CD4-positive, alpha-beta memory T cell (primary cell): ENCODE data around the gene BTRC. TPM values are rescaled to one million over a fixed set of nuclear protein-coding genes. Genes with fewer than 3 reads are reported as not detected.
A peak's percentile ranks its signal among the peaks of the same experiment; 100 is the strongest.
"Not testable (repeated sequence)": the region's sequence is repeated elsewhere in the genome, so short reads cannot be mapped to it uniquely, and the experiment has no call there.

ENCODE experiments used
- CTCF ChIA-PET: fragments of 350-600 bp; sonication (Branson Sonifier 250); formaldehyde crosslinking; loops from one replicate; lab custom pipeline; 2021; ENCODE audit warnings: inconsistent platforms; ENCODE audit not compliant: partially characterized antibody; lab: Charles Lee
- POLR2A ChIA-PET: fragments of 350-600 bp; sonication (Branson Sonifier 250); formaldehyde crosslinking; loops from one replicate; lab custom pipeline; 2021; ENCODE audit not compliant: partially characterized antibody; lab: Charles Lee
- DNase-seq, 5 donors: peaks; one replicate each; pipeline versions ENCODE4 v3.0.0 to v3.0.0-alpha.2; 2020 to 2022; ENCODE audit warnings: mixed read lengths in 1 of 5
- H3K27ac ChIP-seq: one replicate; pipeline ENCODE4 v1.7.0; 2013; ENCODE audit warnings: low read depth, low read length
- H3K27me3 ChIP-seq: 2 replicates; pipeline ENCODE4 v1.7.0; 2013; ENCODE audit warnings: mild to moderate bottlenecking, low read length, moderate library complexity; ENCODE audit not compliant: insufficient read depth
- H3K36me3 ChIP-seq: 2 replicates; pipeline ENCODE4 v1.7.0; 2013; ENCODE audit warnings: mild to moderate bottlenecking, low read length, moderate library complexity; ENCODE audit not compliant: insufficient read depth
- H3K4me1 ChIP-seq: 2 replicates; pipeline ENCODE4 v1.7.0; 2013; ENCODE audit warnings: mild to moderate bottlenecking, low read length, moderate library complexity; ENCODE audit not compliant: insufficient read depth
- H3K4me3 ChIP-seq, 2 donors: one replicate each; pipeline ENCODE4 v1.7.0; 2013; ENCODE audit warnings: low read length in 2 of 2, mild to moderate bottlenecking in 1 of 2
- H3K9me3 ChIP-seq, 2 donors: one replicate each; pipeline ENCODE4 v1.7.0; 2013; ENCODE audit warnings: low read length in 2 of 2, control low read depth in 1 of 2; ENCODE audit not compliant: control insufficient read depth in 1 of 2
- H3K27ac Mint-ChIP-seq, 7 donors: one replicate each; pipeline ENCODE4 v1.8.0; 2020 to 2021; ENCODE audit warnings: mixed read lengths in 7 of 7, mild to moderate bottlenecking in 6 of 7, inconsistent platforms in 3 of 7, moderate library complexity in 3 of 7
- H3K27me3 Mint-ChIP-seq, 2 donors: one replicate each; pipeline ENCODE4 v1.8.0; 2020 to 2021; ENCODE audit warnings: mixed read lengths in 2 of 2
- H3K36me3 Mint-ChIP-seq, 2 donors: one replicate each; pipeline ENCODE4 v1.8.0; 2020 to 2021; ENCODE audit warnings: mixed read lengths in 2 of 2, inconsistent platforms in 1 of 2, mild to moderate bottlenecking in 1 of 2
- H3K4me1 Mint-ChIP-seq, 4 donors: one replicate each; pipeline ENCODE4 v1.8.0; 2020 to 2021; ENCODE audit warnings: mixed read lengths in 4 of 4, mild to moderate bottlenecking in 1 of 4
- H3K4me3 Mint-ChIP-seq, 8 donors: one replicate each; pipeline ENCODE4 v1.8.0; 2020 to 2021; ENCODE audit warnings: mixed read lengths in 8 of 8, mild to moderate bottlenecking in 7 of 8, moderate library complexity in 6 of 8, inconsistent platforms in 3 of 8
- H3K9me3 Mint-ChIP-seq, 8 donors: one replicate each; pipeline ENCODE4 v1.8.0; 2020 to 2021; ENCODE audit warnings: mixed read lengths in 8 of 8, mild to moderate bottlenecking in 5 of 8, inconsistent platforms in 3 of 8, moderate library complexity in 1 of 8
- intact Hi-C: fragments of 100-400 bp; cut with micrococcal nuclease; formaldehyde crosslinking; loops from one replicate; pipeline ENCODE4 v1.15.1; 2023
- polyA plus RNA-seq, 2 donors: library from polyadenylated mRNA; unstranded; fragments of 300-500 nt; fragmentation: Illumina TruSeq; gene quantifications; one replicate each; pipeline ENCODE4 v1.2.3, GENCODE V29; 2021
- total RNA-seq, 2 experiments: library from RNA; stranded (reverse); gene quantifications; one replicate each; pipeline ENCODE4 v1.2.3, GENCODE V29; 2021

The BTRC gene
- total and polyA plus RNA-seq, 4 experiments from 2014 or later: 6.7 to 21.3 (median 16.0) TPM

- H3K9me3 Mint-ChIP-seq: peaks cover 0 to 3% (median 0%) of the 10 kb centered on the region in 8 donors
- Histone ChIP-seq H3K9me3 (no peaks in the 10 kb centered on the region), H3K27ac (no peak overlapping the region), H3K4me1 (no peaks in the 10 kb centered on the region), H3K4me3 (no peak overlapping the region), H3K36me3 (no peaks in the 10 kb centered on the region), H3K27me3 (no peaks in the 10 kb centered on the region)
- intact Hi-C loops: no loop called here
- no peak overlapping the region for H3K27ac Mint-ChIP-seq
- H3K27me3 Mint-ChIP-seq: no peaks in the 10 kb centered on the region
- H3K4me3 Mint-ChIP-seq: no peak overlapping the region
- CTCF ChIA-PET: interaction anchor here (1.2 kb wide), 1 partner anchor 11 kb away, joined by 3 read pairs; no protein-coding TSS in a partner anchor
- DNase-seq: no peak
- peaks cover 4 to 12% (median 5%) of the 10 kb centered on the region in 4 donors for H3K4me1 Mint-ChIP-seq
- POLR2A ChIA-PET: interaction anchor here (0.5 kb wide), 1 partner anchor 13 kb away, joined by 3 read pairs; no protein-coding TSS in a partner anchor
- peaks cover 0 to 13% of the 10 kb centered on the region in 2 donors for H3K36me3 Mint-ChIP-seq
Measured at GRCh38 chr10:101386659-101387259, 32.8 kb downstream of the BTRC start.

DNA sequence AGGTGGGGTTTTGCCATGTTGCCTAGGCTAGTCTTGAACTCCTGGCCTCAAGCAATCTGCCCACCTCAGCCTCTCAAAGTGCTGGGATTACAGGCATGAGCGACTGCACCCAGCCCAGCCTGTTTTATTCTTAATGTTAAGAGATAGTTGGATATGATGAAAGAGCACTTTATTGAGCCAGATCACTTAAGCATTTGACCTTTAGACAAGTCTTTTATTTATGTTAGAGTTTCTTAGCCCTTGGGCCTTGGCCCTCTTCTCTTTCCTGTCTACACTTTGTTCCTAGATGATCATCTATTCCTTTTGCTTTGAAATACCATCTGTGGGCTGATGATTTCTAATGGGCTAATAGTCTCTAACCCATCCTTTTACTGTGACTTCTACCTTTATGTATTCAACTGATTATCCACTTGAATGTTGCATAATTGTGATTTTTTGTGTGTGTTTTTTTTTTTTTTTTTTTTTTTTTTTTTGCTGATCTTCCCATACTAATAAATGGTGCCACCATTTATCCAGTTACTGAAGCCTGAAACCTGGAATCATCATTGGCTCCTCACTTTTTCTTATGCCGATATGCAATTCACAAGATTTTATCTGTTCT is 34.8 kb downstream of the BTRC start:
- intact Hi-C loops: no loop called here
- CTCF ChIA-PET: no interaction called here

DNA sequence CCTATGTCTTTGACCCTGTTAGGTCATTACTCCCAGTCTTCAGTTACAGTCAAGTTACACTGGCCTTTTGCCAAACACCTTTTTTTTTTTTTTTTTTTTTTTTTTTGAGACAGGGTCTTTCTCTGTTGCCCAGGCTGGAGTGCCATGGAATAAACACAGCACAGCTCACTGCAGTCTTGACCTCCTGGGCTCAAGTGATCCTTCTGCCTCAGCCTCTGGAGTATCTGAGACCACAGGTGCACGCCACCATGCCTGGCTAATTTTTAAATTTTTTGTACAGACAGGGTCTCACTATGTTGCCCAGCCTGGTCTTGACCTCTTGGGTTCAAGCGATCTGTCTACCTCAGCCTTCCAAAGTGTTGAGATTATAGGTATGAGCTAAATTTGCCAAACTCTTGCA is 35.6 kb downstream of the BTRC start:
- H3K4me1 ChIP-seq, H3K27ac ChIP-seq, H3K4me3 Mint-ChIP-seq, DNase-seq, H3K4me3 ChIP-seq, H3K4me1 Mint-ChIP-seq, H3K27me3 Mint-ChIP-seq, H3K36me3 ChIP-seq, CTCF ChIA-PET, H3K9me3 Mint-ChIP-seq, H3K27ac Mint-ChIP-seq, H3K27me3 ChIP-seq, intact Hi-C loops, H3K9me3 ChIP-seq, POLR2A ChIA-PET: not testable (repeated sequence)
- peaks cover 0 to 18% of the 10 kb centered on the region in 2 donors for H3K36me3 Mint-ChIP-seq

More for the DNA sequence above, 34.8 kb downstream of the BTRC start:
- H3K27me3 Mint-ChIP-seq: no peaks in the 10 kb centered on the region
- no peak overlapping the region for H3K27ac Mint-ChIP-seq
- peaks cover 0 to 3% (median 0%) of the 10 kb centered on the region in 8 donors for H3K9me3 Mint-ChIP-seq
- H3K9me3 ChIP-seq: no peaks in the 10 kb centered on the region
- H3K36me3 Mint-ChIP-seq: peaks cover 0 to 18% of the 10 kb centered on the region in 2 donors
- peaks cover 4 to 8% (median 5%) of the 10 kb centered on the region in 4 donors for H3K4me1 Mint-ChIP-seq
- POLR2A ChIA-PET: no interaction called here
- DNase-seq: no peak
- H3K27me3 ChIP-seq: no peaks in the 10 kb centered on the region
- no peak overlapping the region for H3K4me3 ChIP-seq
- no peaks in the 10 kb centered on the region for H3K4me1 ChIP-seq
- H3K27ac ChIP-seq: no peak overlapping the region
- H3K36me3 ChIP-seq: no peaks in the 10 kb centered on the region
- no peak overlapping the region for H3K4me3 Mint-ChIP-seq

DNA sequence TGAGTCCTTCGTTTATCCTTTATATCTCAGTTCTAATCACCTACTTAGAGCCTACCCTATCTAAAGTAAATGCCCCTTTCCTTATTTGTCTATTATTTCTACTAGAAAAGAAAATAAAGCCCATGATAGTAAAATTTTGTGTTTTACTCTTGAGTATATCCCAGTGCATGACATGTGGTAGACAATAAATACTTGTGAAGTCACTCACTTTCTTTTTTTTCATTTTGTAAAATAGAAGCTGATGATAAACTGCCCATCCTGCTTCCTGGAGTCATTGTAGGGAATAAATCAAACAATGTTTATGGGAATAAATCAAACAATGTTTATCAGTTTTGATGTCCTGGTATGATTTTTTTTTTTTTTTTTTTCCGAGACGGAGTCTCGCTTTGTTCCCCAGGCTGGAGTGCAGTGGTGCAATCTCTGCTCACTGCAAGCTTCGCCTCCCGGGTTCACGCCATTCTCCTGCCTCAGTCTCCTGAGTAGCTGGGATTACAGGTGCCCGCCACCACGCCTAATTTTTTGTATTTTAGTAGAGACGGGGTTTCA is 36.1 kb downstream of the BTRC start:
- CTCF ChIA-PET: no interaction called here
- Histone ChIP-seq H3K36me3 (no peaks in the 10 kb centered on the region), H3K27me3 (no peaks in the 10 kb centered on the region), H3K4me1 (no peaks in the 10 kb centered on the region), H3K4me3 (no peak overlapping the region), H3K27ac (no peak overlapping the region), H3K9me3 (no peaks in the 10 kb centered on the region)
- intact Hi-C loops: loop anchor here (10.0 kb wide), 1 partner anchor 75 kb away; no protein-coding TSS in a partner anchor
- Mint-ChIP-seq H3K36me3 (peaks cover 0 to 18% of the 10 kb centered on the region in 2 donors), H3K4me3 (no peak overlapping the region), H3K27me3 (no peaks in the 10 kb centered on the region), H3K4me1 (peaks cover 0 to 11% (median 4%) of the 10 kb centered on the region in 4 donors), H3K9me3 (no peaks in the 10 kb centered on the region), H3K27ac (no peak overlapping the region)
- POLR2A ChIA-PET: no interaction called here
- DNase-seq: no peak

DNA sequence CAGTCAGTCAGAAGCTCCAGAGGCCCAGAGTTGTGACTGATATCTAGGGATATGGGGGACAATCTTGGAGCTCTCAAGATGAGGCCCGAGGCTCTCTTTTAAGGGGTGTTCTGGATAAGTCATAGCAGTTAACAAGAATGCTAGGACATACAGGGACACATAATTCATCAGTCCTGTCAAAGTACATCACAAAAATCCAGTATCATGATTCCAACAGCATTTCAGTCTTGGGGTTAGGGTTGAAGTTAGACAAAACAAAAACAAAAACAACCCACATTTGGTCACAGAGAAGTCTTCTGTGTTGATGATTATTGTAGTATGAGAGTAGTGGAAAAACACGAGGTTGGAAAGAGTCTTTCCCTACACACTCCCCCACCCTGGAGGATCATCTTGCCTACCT is 39.4 kb downstream of the BTRC start:
- ChIA-PET POLR2A (no interaction called here), CTCF (no interaction called here)
- Histone ChIP-seq H3K36me3 (no peaks in the 10 kb centered on the region), H3K27ac (no peak overlapping the region), H3K4me1 (peaks cover 14% of the 10 kb centered on the region), H3K27me3 (no peaks in the 10 kb centered on the region), H3K4me3 (no peak overlapping the region), H3K9me3 (no peaks in the 10 kb centered on the region)
- Mint-ChIP-seq H3K36me3 (peaks cover 4 to 18% of the 10 kb centered on the region in 2 donors), H3K27me3 (no peaks in the 10 kb centered on the region), H3K27ac (peak overlapping the region in 2 of 7 donors; percentile 7 to 25), H3K4me3 (no peak overlapping the region), H3K9me3 (no peaks in the 10 kb centered on the region), H3K4me1 (peaks cover 14 to 24% (median 21%) of the 10 kb centered on the region in 4 donors)
- no peak for DNase-seq
- intact Hi-C loops: loop anchor here (10.0 kb wide), 1 partner anchor 71 kb away; no protein-coding TSS in a partner anchor

GRCh38 chr10:101394524-101395133 is 40.7 kb downstream of the BTRC start:
- Histone ChIP-seq H3K36me3 (no peaks in the 10 kb centered on the region), H3K4me1 (peaks cover 14% of the 10 kb centered on the region), H3K27me3 (no peaks in the 10 kb centered on the region), H3K4me3 (no peak overlapping the region), H3K9me3 (no peaks in the 10 kb centered on the region), H3K27ac (no peak overlapping the region)
- peak overlapping the region in 4 of 7 donors; percentile 26 to 93 (median 73) for H3K27ac Mint-ChIP-seq
- no peaks in the 10 kb centered on the region for H3K27me3 Mint-ChIP-seq
- peaks cover 14 to 24% (median 20%) of the 10 kb centered on the region in 4 donors for H3K4me1 Mint-ChIP-seq
- peaks cover 4 to 8% of the 10 kb centered on the region in 2 donors for H3K36me3 Mint-ChIP-seq
- intact Hi-C loops: loop anchor here (10.0 kb wide), 1 partner anchor 70 kb away; no protein-coding TSS in a partner anchor
- ChIA-PET POLR2A (no interaction called here), CTCF (no interaction called here)
- H3K4me3 Mint-ChIP-seq: peak overlapping the region in 1 of 8 donors; percentile 58
- no peaks in the 10 kb centered on the region for H3K9me3 Mint-ChIP-seq
- DNase-seq: no peak

DNA sequence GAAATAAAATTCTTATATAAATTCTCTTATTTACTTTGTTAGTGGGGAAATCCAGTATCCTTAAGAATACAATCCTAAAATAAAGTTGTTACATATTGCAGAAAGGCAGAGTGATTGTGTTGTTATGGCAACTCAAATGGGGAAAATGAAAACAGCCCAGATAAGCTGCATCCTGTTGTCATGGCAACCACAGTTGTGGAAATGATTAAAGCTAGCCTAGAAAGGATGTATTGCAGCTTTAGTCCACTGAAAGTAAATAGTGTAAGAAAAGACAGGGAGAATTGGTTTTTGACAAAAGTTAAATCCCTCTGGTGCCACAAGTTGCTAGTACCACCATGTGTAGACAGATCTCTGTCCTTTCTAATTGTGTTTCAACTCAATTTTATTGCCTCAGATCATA is 43.2 kb downstream of the BTRC start:
- H3K9me3 Mint-ChIP-seq: no peaks in the 10 kb centered on the region
- Histone ChIP-seq H3K9me3 (no peaks in the 10 kb centered on the region), H3K4me1 (peaks cover 14% of the 10 kb centered on the region), H3K27ac (no peak overlapping the region), H3K36me3 (no peaks in the 10 kb centered on the region), H3K27me3 (no peaks in the 10 kb centered on the region), H3K4me3 (no peak overlapping the region)
- H3K4me1 Mint-ChIP-seq: peaks cover 14 to 24% (median 20%) of the 10 kb centered on the region in 4 donors
- ChIA-PET POLR2A (no interaction called here), CTCF (interaction anchor here (1.2 kb wide), 1 partner anchor 10 kb away, joined by 3 read pairs; no protein-coding TSS in a partner anchor)
- DNase-seq: peak; percentile 66 to 81 (median 78)
- peak overlapping the region in 2 of 8 donors; percentile 26 to 31 for H3K4me3 Mint-ChIP-seq
- intact Hi-C loops: loop anchor here (10.0 kb wide), 1 partner anchor 68 kb away; no protein-coding TSS in a partner anchor
- peak overlapping the region in 6 of 7 donors; percentile 53 to 93 (median 72) for H3K27ac Mint-ChIP-seq
- H3K27me3 Mint-ChIP-seq: no peaks in the 10 kb centered on the region
- peaks cover 4 to 5% of the 10 kb centered on the region in 2 donors for H3K36me3 Mint-ChIP-seq
